DMS53 treated with DMSO at 0.1 percent for 48 hours (cell line): ENCODE data around the gene CCDC141.

ENCODE experiments used
- DNase-seq: peaks from one replicate; lab custom pipeline; 2025; ENCODE audit not compliant: unreplicated experiment; lab: John Stamatoyannopoulos, UW

CCDC141 gene

GRCh38 chr2:178873912-178874311 lies 176.0 kb downstream of the CCDC141 start:
- DNase-seq = no peak

GRCh38 chr2:178871536-178871935 lies 178.4 kb downstream of the CCDC141 start:
- DNase-seq = no peak

GRCh38 chr2:178870703-178871102 lies 179.2 kb downstream of the CCDC141 start:
- DNase-seq = no peak

- DNase-seq = no peak
These were observed 183.9 kb downstream of the CCDC141 start for GRCh38 chr2:178865999-178866398.

GRCh38 chr2:178865146-178865936 lies 184.6 kb downstream of the CCDC141 start:
- DNase-seq = peak; percentile 68

- DNase-seq = no peak
These were observed 185.9 kb downstream of the CCDC141 start for GRCh38 chr2:178863856-178864620.

GRCh38 chr2:178863130-178863855 lies 186.6 kb downstream of the CCDC141 start:
- no peak for DNase-seq

- no peak for DNase-seq
These were observed 189.4 kb downstream of the CCDC141 start for GRCh38 chr2:178860551-178860950.

GRCh38 chr2:178859730-178860129 lies 190.2 kb downstream of the CCDC141 start:
- DNase-seq = no peak

- no peak for DNase-seq
These were observed 190.9 kb downstream of the CCDC141 start for GRCh38 chr2:178858896-178859625.

- no peak for DNase-seq
These were observed 194.8 kb downstream of the CCDC141 start for GRCh38 chr2:178855151-178855550.

- no peak for DNase-seq
These were observed 201.6 kb downstream of the CCDC141 start for GRCh38 chr2:178848335-178848734.

GRCh38 chr2:178846458-178846802 lies 203.5 kb downstream of the CCDC141 start:
- DNase-seq = no peak

GRCh38 chr2:178845566-178846457 lies 204.1 kb downstream of the CCDC141 start:
- no peak for DNase-seq

GRCh38 chr2:178844701-178845100 lies 205.2 kb downstream of the CCDC141 start:
- DNase-seq = no peak

GRCh38 chr2:178844269-178844668 lies 205.7 kb downstream of the CCDC141 start:
- DNase-seq = no peak

GRCh38 chr2:178843697-178844096 lies 206.2 kb downstream of the CCDC141 start:
- DNase-seq = no peak

- no peak for DNase-seq
These were observed 213.1 kb downstream of the CCDC141 start for GRCh38 chr2:178836807-178837206.

GRCh38 chr2:178834086-178834485 lies 215.9 kb downstream of the CCDC141 start:
- DNase-seq = no peak

- no peak for DNase-seq
These were observed 216.6 kb downstream of the CCDC141 start for GRCh38 chr2:178833382-178833781.
